SK-N-SH (cell line): Measurements from ENCODE around the gene CRCP. TPM values are rescaled to one million over a fixed set of nuclear protein-coding genes. Genes with fewer than 3 reads are reported as not detected.
"Not testable (repeated sequence)": the region's sequence is repeated elsewhere in the genome, so short reads cannot be mapped to it uniquely, and the experiment has no call there.

Experiments
- CTCF ChIA-PET: fragments of 300-600, 350-600 bp; formaldehyde crosslinking; extraction: SDS; loops from one replicate; lab custom pipeline; 2021; lab: Yijun Ruan, JAX
- POLR2A ChIA-PET: fragments of 350-600 bp; sonication (Branson Sonifier 250); formaldehyde crosslinking; extraction: SDS; loops from one replicate; lab custom pipeline; 2020; ENCODE audit warnings: antibody characterized with exemption, inconsistent platforms; lab: Yijun Ruan, JAX
- DNase-seq: peaks from one replicate; pipeline ENCODE4 v3.0.0; 2012
- H2AFZ ChIP-seq: fragments of 200-600 bp; sonication (generic); 2 replicates; pipeline ENCODE4 v1.8.1; 2016; ENCODE audit warnings: antibody characterized with exemption, mild to moderate bottlenecking, low read depth
- H3F3A ChIP-seq: fragments of 200-600 bp; sonication (generic); replicated peaks from 2 replicates; pipeline ENCODE3; 2016; ENCODE audit warnings: antibody characterized with exemption, mild to moderate bottlenecking; ENCODE audit not compliant: insufficient read depth
- H3K27ac ChIP-seq, 2 experiments: fragments of 200-500 bp in 1 of 2; fragments of 200-600 bp in 1 of 2; sonication (Bioruptor generic) in 1 of 2; sonication (generic), shearing (Covaris generic) in 1 of 2; 2 replicates each; pipeline versions ENCODE4 v1.5.1 to v1.6.1; 2014 to 2016; ENCODE audit warnings: low read depth in 2 of 2, inconsistent platforms in 1 of 2, low read length in 1 of 2, mild to moderate bottlenecking in 1 of 2, mixed read lengths in 1 of 2
- H3K27me3 ChIP-seq: fragments of 200-600 bp; sonication (generic), shearing (Covaris generic); 2 replicates; pipeline ENCODE4 v1.6.1; 2016; ENCODE audit warnings: mixed run types; ENCODE audit not compliant: insufficient read depth
- H3K36me3 ChIP-seq, 2 experiments: fragments of 200-500 bp in 1 of 2; fragments of 200-600 bp in 1 of 2; sonication (Bioruptor generic) in 1 of 2; sonication (generic) in 1 of 2; replicated peaks in 1 of 2; 2 replicates each; pipeline versions ENCODE3 to v1.5.1; 2014 to 2016; ENCODE audit warnings: low read length in 1 of 2, mild to moderate bottlenecking in 1 of 2; ENCODE audit not compliant: insufficient read depth in 2 of 2, control insufficient read depth in 1 of 2
- H3K4me1 ChIP-seq, 2 experiments: fragments of 200-500 bp in 1 of 2; fragments of 200-600 bp in 1 of 2; sonication (Bioruptor generic) in 1 of 2; sonication (generic), shearing (Covaris generic) in 1 of 2; 2 replicates each; pipeline versions ENCODE4 v1.5.1 to v1.6.1; 2014 to 2016; ENCODE audit warnings: low read depth in 1 of 2, low read length in 1 of 2, mixed run types in 1 of 2; ENCODE audit not compliant: insufficient read depth in 2 of 2, control insufficient read depth in 1 of 2
- H3K4me2 ChIP-seq: fragments of 200-600 bp; sonication (generic), shearing (Covaris generic); 2 replicates; pipeline ENCODE4 v1.6.1; 2017; ENCODE audit warnings: mixed run types
- H3K4me3 ChIP-seq, 2 experiments: fragments of 200-500 bp in 1 of 2; fragments of 200-600 bp in 1 of 2; sonication (Bioruptor generic) in 1 of 2; sonication (generic), shearing (Covaris generic) in 1 of 2; 2 replicates each; pipeline versions ENCODE4 v1.5.1 to v1.8.1; 2014 to 2016; ENCODE audit warnings: low read depth in 2 of 2, inconsistent platforms in 1 of 2, low read length in 1 of 2, mild to moderate bottlenecking in 1 of 2, mixed read lengths in 1 of 2, moderate library complexity in 1 of 2
- H3K79me2 ChIP-seq: fragments of 200-600 bp; sonication (generic); 2 replicates; pipeline ENCODE4 v1.8.1; 2017; ENCODE audit warnings: mild to moderate bottlenecking; ENCODE audit not compliant: insufficient read depth
- H3K9ac ChIP-seq: fragments of 200-600 bp; sonication (generic); 2 replicates; pipeline ENCODE4 v1.6.1; 2017; ENCODE audit warnings: mixed run types
- H3K9me2 ChIP-seq: fragments of 200-600 bp; sonication (generic); 2 replicates; pipeline ENCODE4 v1.6.1; 2017; ENCODE audit warnings: mixed run types
- H3K9me3 ChIP-seq: fragments of 200-600 bp; sonication (generic); 2 replicates; pipeline ENCODE4 v1.6.1; 2017; ENCODE audit warnings: mixed run types, mild to moderate bottlenecking, moderate library complexity
- H4K20me1 ChIP-seq: fragments of 200-600 bp; sonication (generic); 2 replicates; pipeline ENCODE4 v1.6.1; 2017; ENCODE audit warnings: mild to moderate bottlenecking, mixed run types; ENCODE audit not compliant: insufficient read depth
- EP300 ChIP-seq, 2 experiments: IDR thresholded peaks; 2 replicates each; pipeline versions ENCODE4 v1.4.0 to v1.6.1; 2012; ENCODE audit warnings: borderline replicate concordance in 1 of 2, low read depth in 1 of 2, low read length in 1 of 2
- FOSL2 ChIP-seq: IDR thresholded peaks from 2 replicates; pipeline ENCODE4 v1.4.0; 2012; ENCODE audit warnings: low read depth, mild to moderate bottlenecking, moderate library complexity, borderline replicate concordance
- FOXM1 ChIP-seq: IDR thresholded peaks from 2 replicates; pipeline ENCODE4 v1.4.0; 2012; ENCODE audit warnings: low read depth, mild to moderate bottlenecking
- MAX ChIP-seq: IDR thresholded peaks from 2 replicates; pipeline ENCODE4 v1.4.0; 2012; ENCODE audit warnings: low read depth
- NFIC ChIP-seq: IDR thresholded peaks from 2 replicates; pipeline ENCODE4 v1.4.0; 2012; ENCODE audit warnings: borderline replicate concordance
- PBX3 ChIP-seq: IDR thresholded peaks from 2 replicates; pipeline ENCODE4; 2012
- POLR2AphosphoS5 ChIP-seq: IDR thresholded peaks from 2 replicates; pipeline ENCODE4 v1.6.1; 2012; ENCODE audit warnings: low read depth, low read length
- RAD21 ChIP-seq: IDR thresholded peaks from 2 replicates; pipeline ENCODE4 v1.6.1; 2012; ENCODE audit warnings: mild to moderate bottlenecking, low read length
- RFX5 ChIP-seq: IDR thresholded peaks from 2 replicates; pipeline ENCODE4 v1.6.1; 2012; ENCODE audit warnings: mild to moderate bottlenecking, improper control_type of control experiment, low read length
- SIN3A ChIP-seq: IDR thresholded peaks from 2 replicates; pipeline ENCODE4 v1.6.1; 2012; ENCODE audit warnings: low read depth, mild to moderate bottlenecking, low read length, moderate library complexity, borderline replicate concordance
- TCF12 ChIP-seq: IDR thresholded peaks from 2 replicates; pipeline ENCODE4 v1.4.0; 2012
- TEAD4 ChIP-seq: IDR thresholded peaks from 2 replicates; pipeline ENCODE4 v1.4.0; 2012; ENCODE audit warnings: mild to moderate bottlenecking, borderline replicate concordance; ENCODE audit not compliant: insufficient read depth
- USF1 ChIP-seq: IDR thresholded peaks from 2 replicates; pipeline ENCODE4 v1.4.0; 2012; ENCODE audit warnings: low read depth, borderline replicate concordance
- ZBTB33 ChIP-seq: IDR thresholded peaks from 2 replicates; pipeline ENCODE4 v1.4.0; 2012; ENCODE audit warnings: low read depth, borderline replicate concordance
- WGBS: methylation state at CpG from one replicate; pipeline ENCODE4 v1.1.6; 2017; ENCODE audit warnings: low lambda C conversion rate; 5-methylcytosine and 5-hydroxymethylcytosine counted together
- polyA plus RNA-seq, 3 experiments: library from polyadenylated mRNA; depleted of rRNA; stranded (reverse); fragments of >200 nt; gene quantifications; 2 replicates each; pipeline ENCODE4 v1.2.3, GENCODE V29; 2012

CRCP gene
- polyA plus RNA-seq, 1 of the 3 experiments (the other 2 are of a cell fraction) = 34.0 TPM

- no peak for DNase-seq
- H4K20me1 ChIP-seq = no peaks in the 10 kb centered on the region
- peak overlapping the region in 1 of 2 experiments; percentile 24; a peak in 1 of 4 replicates for H3K27ac ChIP-seq
- H3K79me2 ChIP-seq = no peaks in the 10 kb centered on the region
- H3F3A ChIP-seq = peaks cover 19% of the 10 kb centered on the region
- no peak overlapping the region for H3K4me3 ChIP-seq
- peak overlapping the region; percentile 2; the same call in 1 of the 2 replicates for H2AFZ ChIP-seq
- ChIA-PET CTCF (interaction anchor here (1.6 kb wide), 1 partner anchor 14 kb away, joined by 3 read pairs; no protein-coding TSS in a partner anchor), POLR2A (no interaction called here)
- no peaks in the 10 kb centered on the region for H3K9me2 ChIP-seq
- no peak overlapping the region; the same call in 1 of the 2 replicates for H3K4me2 ChIP-seq
- no peaks in the 10 kb centered on the region for H3K27me3 ChIP-seq
- no peaks in the 10 kb centered on the region; a peak in 1 of 4 replicates for H3K4me1 ChIP-seq
- TF ChIP-seq PBX3 = peak; percentile 54
- no peak for TF ChIP-seq USF1
- TF ChIP-seq POLR2AphosphoS5 = peak; percentile 65; the same call in 1 of the 2 replicates
- TF ChIP-seq RFX5 = no peak
- TF ChIP-seq ZBTB33 = no peak
- peak; percentile 95 for TF ChIP-seq NFIC
- TF ChIP-seq FOXM1 = peak; percentile 72; the same call in 1 of the 2 replicates
- TF ChIP-seq TEAD4 = peak; percentile 74; the same call in 1 of the 2 replicates
- peak in 1 of 2 experiments; percentile 68; a peak in 1 of 4 replicates for TF ChIP-seq EP300 (IDR thresholded peaks at IDR 0.05; ENCODE audit: borderline replicate concordance in 1 of 2, low read depth in 1 of 2, low read length in 1 of 2)
- peak; percentile 59; the same call in 1 of the 2 replicates for TF ChIP-seq FOSL2
- 0 out of 2 replicates have a peak, but pooled peaks have one; percentile 31 for TF ChIP-seq MAX
- TF ChIP-seq TCF12 = peak; percentile 91
- TF ChIP-seq SIN3A = no peak
- 26% methylated on average over 1 of the region's 1 CpG for WGBS
- H3K36me3 ChIP-seq = no peaks in the 10 kb centered on the region
- H3K9ac ChIP-seq = no peak overlapping the region
- H3K9me3 ChIP-seq = no peaks in the 10 kb centered on the region; the same call in 1 of the 2 replicates
Observed at GRCh38 chr7:66070222-66070621, 44.4 kb upstream of the CRCP start.

GRCh38 chr7:66072208-66072607 lies 42.4 kb upstream of the CRCP start:
- H3K36me3 ChIP-seq, H3K27me3 ChIP-seq, POLR2A ChIA-PET, DNase-seq, H4K20me1 ChIP-seq, H3K4me2 ChIP-seq, H3K9ac ChIP-seq, H3K9me3 ChIP-seq, H3K4me3 ChIP-seq, H2AFZ ChIP-seq, H3K9me2 ChIP-seq, H3K27ac ChIP-seq: not testable (repeated sequence)
- H3F3A ChIP-seq = peaks cover 19% of the 10 kb centered on the region
- 87% methylated on average over 7 of the region's 7 CpGs for whole genome bisulfite sequencing
- TF ChIP-seq RAD21 = 0 out of 2 replicates have a peak, but pooled peaks have one; percentile 9
- CTCF ChIA-PET = interaction anchor here (1.0 to 1.5 kb wide), 3 partner anchors 8 to 42 kb away, joined by 3 to 4 read pairs (median 3); no protein-coding TSS in a partner anchor
- peaks cover 4 to 11% of the 10 kb centered on the region in 2 experiments; a peak in 1 of 4 replicates for H3K4me1 ChIP-seq
- H3K79me2 ChIP-seq = peaks cover 14% of the 10 kb centered on the region
